Lung (tissue), 12 donors: ENCODE results near the gene BMS1. TPM values are rescaled to one million over a fixed set of nuclear protein-coding genes. Genes with fewer than 3 reads are reported as not detected.

Experiments
- ATAC-seq: fragments of 200-7000 bp; cut with Tn5 transposase; one replicate; pipeline ENCODE4 v1.9.1; 2020; ENCODE audit warnings: moderate number of reproducible peaks; ENCODE audit not compliant: insufficient read depth, low FRiP score
- DNase-seq, 3 donors: peaks; one replicate each; pipeline ENCODE4 v3.0.0-alpha.2; 2013 to 2017
- H3K27ac ChIP-seq, 2 donors: one replicate each; pipeline ENCODE4 v1.5.1; 2013; ENCODE audit warnings: mild to moderate bottlenecking in 2 of 2, moderate library complexity in 2 of 2, control low read depth in 1 of 2, inconsistent platforms in 1 of 2, low read depth in 1 of 2, low read length in 1 of 2
- H3K27me3 ChIP-seq, 3 donors: one replicate each; pipeline ENCODE4 v1.5.1; 2013; ENCODE audit warnings: low read length in 2 of 3; ENCODE audit not compliant: control insufficient read depth in 3 of 3, insufficient read depth in 3 of 3
- H3K36me3 ChIP-seq, 4 donors: one replicate each; pipeline ENCODE4 v1.5.1; 2013; ENCODE audit warnings: low read length in 4 of 4, mild to moderate bottlenecking in 1 of 4, moderate library complexity in 1 of 4; ENCODE audit not compliant: control insufficient read depth in 4 of 4, insufficient read depth in 4 of 4
- H3K4me1 ChIP-seq, 5 donors: one replicate each; pipeline ENCODE4 v1.5.1; 2013; ENCODE audit warnings: low read length in 5 of 5, mild to moderate bottlenecking in 2 of 5, moderate library complexity in 1 of 5; ENCODE audit not compliant: control insufficient read depth in 5 of 5, insufficient read depth in 5 of 5
- H3K4me3 ChIP-seq: one replicate; pipeline ENCODE4 v1.5.1; 2013; ENCODE audit warnings: mild to moderate bottlenecking, control low read depth, moderate library complexity
- H3K9ac ChIP-seq, 2 donors: one replicate each; pipeline ENCODE4 v1.5.1; 2013; ENCODE audit warnings: low read length in 2 of 2, control low read depth in 1 of 2; ENCODE audit not compliant: insufficient read depth in 1 of 2
- H3K9me3 ChIP-seq, 4 donors: one replicate each; pipeline ENCODE4 v1.5.1; 2013; ENCODE audit warnings: low read length in 3 of 4, mild to moderate bottlenecking in 1 of 4, moderate library complexity in 1 of 4; ENCODE audit not compliant: control insufficient read depth in 4 of 4, insufficient read depth in 3 of 4
- CTCF ChIP-seq: IDR thresholded peaks from 2 replicates; pipeline ENCODE4 v1.5.1; 2012; ENCODE audit warnings: mild to moderate bottlenecking; ENCODE audit errors: control extremely low read depth, extremely low read depth
- WGBS, 2 donors: extraction: QIAGEN DNeasy Blood & Tissue Kit; methylation state at CpG; one replicate each; pipeline ENCODE4 v1.1.7; 2013; 5-methylcytosine and 5-hydroxymethylcytosine counted together
- polyA plus RNA-seq, 2 donors: library from polyadenylated mRNA; stranded (reverse); fragments of 200-250 nt; gene quantifications; one replicate each; pipeline ENCODE4 v1.2.1, GENCODE V29; 2013
- total RNA-seq, 2 donors: library from RNA; depleted of rRNA in 1 of 2; stranded (reverse); fragments of >200 nt in 1 of 2; gene quantifications; one replicate each; pipeline ENCODE4 v1.2.1, GENCODE V29; 2014 to 2021
- donor health status: control.
- donor health status: control.
- donor health status: Bipolar disorder and iron deficiency.
- donor health status: healthy.
- donor health status: DM: yes; HTN: yes; CAD: no.

The BMS1 gene
- total and polyA plus RNA-seq, 4 donors = 6.7 to 15.6 (median 13.8) TPM

- peaks cover 0 to 14% (median 0%) of the 10 kb centered on the region in 5 donors for H3K4me1 ChIP-seq
- peak overlapping the region; percentile 47 for H3K4me3 ChIP-seq
- peak overlapping the region in 1 of 2 donors; percentile 70 for H3K27ac ChIP-seq
- no peaks in the 10 kb centered on the region for H3K36me3 ChIP-seq
- 1% methylated on average over 51 of the region's 51 CpGs for WGBS, 2 donors
- H3K9me3 ChIP-seq = peaks cover 0 to 6% (median 0%) of the 10 kb centered on the region in 4 donors
- ATAC-seq (peak; percentile 10), DNase-seq (peak; percentile 9 to 25 (median 15))
- no peak overlapping the region for H3K9ac ChIP-seq
- peaks cover 0 to 37% (median 16%) of the 10 kb centered on the region in 3 donors for H3K27me3 ChIP-seq
- TF ChIP-seq CTCF = no peak
Measured at GRCh38 chr10:42753507-42754154, 29.0 kb upstream of the BMS1 start.

GRCh38 chr10:42754155-42755027 is 28.2 kb upstream of the BMS1 start:
- TF ChIP-seq CTCF = no peak
- WGBS, 2 donors = 1 to 2% methylated on average over 80 to 89 of the region's 89 CpGs
- H3K27ac ChIP-seq = peak overlapping the region in 1 of 2 donors; percentile 70
- H3K4me1 ChIP-seq = peaks cover 0 to 14% (median 0%) of the 10 kb centered on the region in 5 donors
- H3K36me3 ChIP-seq = no peaks in the 10 kb centered on the region
- H3K9ac ChIP-seq = no peak overlapping the region
- ATAC-seq (peak; percentile 29), DNase-seq (peak; percentile 43 to 50 (median 47))
- peaks cover 0 to 33% (median 16%) of the 10 kb centered on the region in 3 donors for H3K27me3 ChIP-seq
- peaks cover 0 to 6% (median 0%) of the 10 kb centered on the region in 4 donors for H3K9me3 ChIP-seq
- H3K4me3 ChIP-seq = peak overlapping the region; percentile 47

GRCh38 chr10:42755028-42755451 is 27.6 kb upstream of the BMS1 start:
- Histone ChIP-seq H3K9ac (no peak overlapping the region), H3K4me3 (peak overlapping the region; percentile 47), H3K27ac (peak overlapping the region in 1 of 2 donors; percentile 21), H3K9me3 (peaks cover 0 to 6% (median 0%) of the 10 kb centered on the region in 4 donors), H3K4me1 (peaks cover 0 to 14% (median 0%) of the 10 kb centered on the region in 5 donors), H3K27me3 (peaks cover 0 to 33% (median 16%) of the 10 kb centered on the region in 3 donors), H3K36me3 (no peaks in the 10 kb centered on the region)
- WGBS, 2 donors = 4 to 6% methylated on average over 35 to 45 of the region's 45 CpGs
- TF ChIP-seq CTCF = no peak
- no peak for DNase-seq
- ATAC-seq = no peak
